Myometrial cell (primary cell): Measurements from ENCODE around the gene KRTAP19-2. TPM values are rescaled to one million over a fixed set of nuclear protein-coding genes. Genes with fewer than 3 reads are reported as not detected.

ENCODE experiments used
- total RNA-seq: library from RNA; depleted of rRNA; stranded (reverse); fragments of >200 nt; gene quantifications from 2 replicates; pipeline ENCODE4 v1.2.3, GENCODE V29; 2015

The KRTAP19-2 gene
- total RNA-seq: not detected in 2 replicates

GRCh38 chr21:30487336-30487735 is at the start of gene KRTAP19-2:
Gene KRTAP19-2, minus strand, starts transcription at chr21:30487436. Its CDS starts 88 bp downstream, at chr21:30487348.

GRCh38 chr21:30502041-30502440 is 14.8 kb upstream of the KRTAP19-2 start, which contains the start of gene KRTAP19-5:
Gene KRTAP19-5, minus strand, starts transcription at chr21:30502141. Its CDS starts 51 bp downstream, at chr21:30502090.

GRCh38 chr21:30497065-30497464 is 9.8 kb upstream of the KRTAP19-2 start, which contains the start of gene KRTAP19-4:
Gene KRTAP19-4, minus strand, starts transcription at chr21:30497165. Its CDS starts 55 bp downstream, at chr21:30497110.

GRCh38 chr21:30491963-30492428 is 4.8 kb upstream of the KRTAP19-2 start, which contains the start of gene KRTAP19-3:
Gene KRTAP19-3, minus strand, starts transcription at chr21:30492013. Its CDS starts 56 bp downstream, at chr21:30491957.

GRCh38 chr21:30480145-30480544 is 7.1 kb downstream of the KRTAP19-2 start, which contains the start of gene KRTAP19-1:
Gene KRTAP19-1, minus strand, starts transcription at chr21:30480367. Its CDS starts 50 bp downstream, at chr21:30480317.

GRCh38 chr21:30439975-30440374 is 47.3 kb downstream of the KRTAP19-2 start, which contains the start of gene KRTAP15-1:
Gene KRTAP15-1, plus strand, starts transcription at chr21:30440275. Its CDS starts 53 bp downstream, at chr21:30440328.

Other genes with a start within 250 kb of the KRTAP19-2 start
- not detected in 2 replicates for gene KRTAP24-1, start 204.5 kb downstream of the KRTAP19-2 start, total RNA-seq
- not detected in 2 replicates for gene KRTAP25-1, start 197.9 kb downstream of the KRTAP19-2 start, total RNA-seq
- not detected in 2 replicates for gene KRTAP26-1, start 167.1 kb downstream of the KRTAP19-2 start, total RNA-seq
- gene KRTAP27-1, start 149.7 kb downstream of the KRTAP19-2 start, total RNA-seq: not detected in 2 replicates
- not detected in 2 replicates for gene KRTAP23-1, start 138.8 kb downstream of the KRTAP19-2 start, total RNA-seq
- gene KRTAP13-2, start 115.2 kb downstream of the KRTAP19-2 start, total RNA-seq: not detected in 2 replicates
- gene KRTAP13-1, start 91.4 kb downstream of the KRTAP19-2 start, total RNA-seq: not detected in 2 replicates
- not detected in 2 replicates for gene KRTAP13-3, start 61.5 kb downstream of the KRTAP19-2 start, total RNA-seq
- gene KRTAP13-4, start 57.2 kb downstream of the KRTAP19-2 start, total RNA-seq: not detected in 2 replicates
- gene KRTAP15-1, start 47.2 kb downstream of the KRTAP19-2 start, total RNA-seq: not detected in 2 replicates
- gene KRTAP19-1, start 7.1 kb downstream of the KRTAP19-2 start, total RNA-seq: not detected in 2 replicates
- gene KRTAP19-3, start 4.6 kb upstream of the KRTAP19-2 start, total RNA-seq: not detected in 2 replicates
- gene KRTAP19-4, start 9.7 kb upstream of the KRTAP19-2 start, total RNA-seq: not detected in 2 replicates
- not detected in 2 replicates for gene KRTAP19-5, start 14.7 kb upstream of the KRTAP19-2 start, total RNA-seq
- not detected in 2 replicates for gene KRTAP19-6, start 54.4 kb upstream of the KRTAP19-2 start, total RNA-seq
- not detected in 2 replicates for gene KRTAP19-7, start 73.9 kb upstream of the KRTAP19-2 start, total RNA-seq
- gene KRTAP22-2, start 103.0 kb upstream of the KRTAP19-2 start, total RNA-seq: not detected in 2 replicates
- not detected in 2 replicates for gene KRTAP6-3, start 105.0 kb upstream of the KRTAP19-2 start, total RNA-seq
- gene KRTAP6-2, start 111.5 kb upstream of the KRTAP19-2 start, total RNA-seq: not detected in 2 replicates
- gene KRTAP22-1, start 113.7 kb upstream of the KRTAP19-2 start, total RNA-seq: not detected in 2 replicates
- gene KRTAP6-1, start 126.5 kb upstream of the KRTAP19-2 start, total RNA-seq: not detected in 2 replicates
- gene KRTAP20-1, start 129.0 kb upstream of the KRTAP19-2 start, total RNA-seq: not detected in 2 replicates
- gene KRTAP20-4, start 133.2 kb upstream of the KRTAP19-2 start, total RNA-seq: not detected in 2 replicates
- gene KRTAP20-2, start 147.8 kb upstream of the KRTAP19-2 start, total RNA-seq: not detected in 2 replicates
- not detected in 2 replicates for gene KRTAP20-3, start 155.4 kb upstream of the KRTAP19-2 start, total RNA-seq
- not detected in 2 replicates for gene KRTAP21-3, start 231.3 kb upstream of the KRTAP19-2 start, total RNA-seq